ENCODE measurements around the gene RTN4R.
"Not testable (repeated sequence)": the region's sequence is repeated elsewhere in the genome, so short reads cannot be mapped to it uniquely, and the experiment has no call there.

The RTN4R gene

DNA sequence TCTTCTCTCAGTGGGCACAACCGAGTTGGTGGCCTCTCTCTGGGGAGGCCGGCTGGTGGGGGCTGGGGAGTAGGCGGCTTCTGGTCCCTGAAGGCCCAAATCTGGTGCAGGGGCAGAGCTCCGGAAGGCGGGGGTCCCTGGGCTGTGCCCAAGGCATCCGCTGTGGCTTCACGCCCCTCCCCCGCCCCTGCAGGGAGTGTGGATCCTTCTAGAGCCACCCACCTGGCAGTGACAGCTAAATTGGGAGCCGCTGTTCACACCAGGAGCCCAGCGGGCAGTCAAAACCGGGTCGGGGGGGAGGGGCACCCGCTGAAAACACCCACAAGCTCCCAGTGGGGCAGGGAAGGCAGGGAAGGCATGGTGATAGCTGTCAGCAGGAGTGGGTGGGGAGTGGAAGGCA, 4.6 kb upstream of the RTN4R start:
- Histone ChIP-seq H3K4me1 (ENCODE audit: insufficient read depth, low read length) (peaks cover 8% of the 10 kb centered on the region), H3K9ac (ENCODE audit: low read depth, low read length) (no peak overlapping the region), H2AFZ (ENCODE audit: low read depth, low read length) (no peak overlapping the region), H3K27me3 (ENCODE audit: insufficient read depth, low read length, poor library complexity) (peaks cover 9% of the 10 kb centered on the region), H3K4me2 (ENCODE audit: insufficient read depth, low read length) (no peak overlapping the region), H4K20me1 (ENCODE audit: insufficient read depth, low read length) (no peaks in the 10 kb centered on the region), H3K79me2 (ENCODE audit: insufficient read depth, low read length) (no peaks in the 10 kb centered on the region), H3K9me3 (ENCODE audit: insufficient read depth, low read length, severe bottlenecking) (no peaks in the 10 kb centered on the region), H3K36me3 (ENCODE audit: insufficient read depth, low read length) (no peaks in the 10 kb centered on the region), H3K27ac (ENCODE audit: low read length) (no peak overlapping the region), H3K4me3 (ENCODE audit: low read depth in 1 of 2, low read length in 2 of 2) (no peak overlapping the region)
- no peak for ATAC-seq (ENCODE audit: insufficient read depth, low read depth)
- DNase-seq: no peak
- TF ChIP-seq EZH2 (IDR thresholded peaks at IDR 0.05; ENCODE audit: borderline replicate concordance, low read depth, low read length, severe bottlenecking): no peak
- TF ChIP-seq, protein P1, sequence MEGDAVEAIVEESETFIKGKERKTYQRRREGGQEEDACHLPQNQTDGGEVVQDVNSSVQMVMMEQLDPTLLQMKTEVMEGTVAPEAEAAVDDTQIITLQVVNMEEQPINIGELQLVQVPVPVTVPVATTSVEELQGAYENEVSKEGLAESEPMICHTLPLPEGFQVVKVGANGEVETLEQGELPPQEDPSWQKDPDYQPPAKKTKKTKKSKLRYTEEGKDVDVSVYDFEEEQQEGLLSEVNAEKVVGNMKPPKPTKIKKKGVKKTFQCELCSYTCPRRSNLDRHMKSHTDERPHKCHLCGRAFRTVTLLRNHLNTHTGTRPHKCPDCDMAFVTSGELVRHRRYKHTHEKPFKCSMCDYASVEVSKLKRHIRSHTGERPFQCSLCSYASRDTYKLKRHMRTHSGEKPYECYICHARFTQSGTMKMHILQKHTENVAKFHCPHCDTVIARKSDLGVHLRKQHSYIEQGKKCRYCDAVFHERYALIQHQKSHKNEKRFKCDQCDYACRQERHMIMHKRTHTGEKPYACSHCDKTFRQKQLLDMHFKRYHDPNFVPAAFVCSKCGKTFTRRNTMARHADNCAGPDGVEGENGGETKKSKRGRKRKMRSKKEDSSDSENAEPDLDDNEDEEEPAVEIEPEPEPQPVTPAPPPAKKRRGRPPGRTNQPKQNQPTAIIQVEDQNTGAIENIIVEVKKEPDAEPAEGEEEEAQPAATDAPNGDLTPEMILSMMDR (IDR thresholded peaks at IDR 0.05; ENCODE audit: borderline replicate concordance, extremely low read depth, low read length, poor library complexity, severe bottlenecking): no peak

DNA sequence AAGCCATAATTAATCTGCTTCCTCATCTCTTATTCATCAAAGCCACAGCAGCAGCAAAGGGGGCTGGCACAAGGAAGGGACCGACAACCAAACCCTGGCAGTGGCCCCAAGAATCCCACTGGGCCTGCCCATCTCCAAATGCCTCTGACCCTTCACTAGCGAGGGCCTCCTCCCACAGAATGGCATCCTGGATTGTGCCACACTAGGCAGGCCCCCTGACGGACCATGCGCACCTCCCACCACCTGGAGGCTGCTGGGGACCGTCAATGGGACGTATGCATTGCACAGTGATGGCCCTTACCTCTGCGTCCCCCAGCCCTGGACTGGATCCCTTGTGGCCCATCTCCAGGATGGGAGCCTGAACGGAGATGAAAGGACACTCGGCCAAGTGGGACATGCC, 4.1 kb upstream of the RTN4R start:
- Histone ChIP-seq H3K27me3 (ENCODE audit: insufficient read depth, low read length, poor library complexity) (peaks cover 14% of the 10 kb centered on the region), H4K20me1 (ENCODE audit: insufficient read depth, low read length) (no peaks in the 10 kb centered on the region), H3K27ac (ENCODE audit: low read length) (no peak overlapping the region), H2AFZ (ENCODE audit: low read depth, low read length) (no peak overlapping the region), H3K4me2 (ENCODE audit: insufficient read depth, low read length) (no peak overlapping the region), H3K4me1 (ENCODE audit: insufficient read depth, low read length) (peaks cover 13% of the 10 kb centered on the region), H3K9ac (ENCODE audit: low read depth, low read length) (no peak overlapping the region), H3K9me3 (ENCODE audit: insufficient read depth, low read length, severe bottlenecking) (no peaks in the 10 kb centered on the region), H3K4me3 (ENCODE audit: low read depth in 1 of 2, low read length in 2 of 2) (no peak overlapping the region), H3K36me3 (ENCODE audit: insufficient read depth, low read length) (no peaks in the 10 kb centered on the region), H3K79me2 (ENCODE audit: insufficient read depth, low read length) (no peaks in the 10 kb centered on the region)
- TF ChIP-seq, protein P1 (IDR thresholded peaks at IDR 0.05; ENCODE audit: borderline replicate concordance, extremely low read depth, low read length, poor library complexity, severe bottlenecking): no peak
- no peak for TF ChIP-seq EZH2 (IDR thresholded peaks at IDR 0.05; ENCODE audit: borderline replicate concordance, low read depth, low read length, severe bottlenecking)
- ATAC-seq (ENCODE audit: insufficient read depth, low read depth) (no peak), DNase-seq (no peak)

DNA sequence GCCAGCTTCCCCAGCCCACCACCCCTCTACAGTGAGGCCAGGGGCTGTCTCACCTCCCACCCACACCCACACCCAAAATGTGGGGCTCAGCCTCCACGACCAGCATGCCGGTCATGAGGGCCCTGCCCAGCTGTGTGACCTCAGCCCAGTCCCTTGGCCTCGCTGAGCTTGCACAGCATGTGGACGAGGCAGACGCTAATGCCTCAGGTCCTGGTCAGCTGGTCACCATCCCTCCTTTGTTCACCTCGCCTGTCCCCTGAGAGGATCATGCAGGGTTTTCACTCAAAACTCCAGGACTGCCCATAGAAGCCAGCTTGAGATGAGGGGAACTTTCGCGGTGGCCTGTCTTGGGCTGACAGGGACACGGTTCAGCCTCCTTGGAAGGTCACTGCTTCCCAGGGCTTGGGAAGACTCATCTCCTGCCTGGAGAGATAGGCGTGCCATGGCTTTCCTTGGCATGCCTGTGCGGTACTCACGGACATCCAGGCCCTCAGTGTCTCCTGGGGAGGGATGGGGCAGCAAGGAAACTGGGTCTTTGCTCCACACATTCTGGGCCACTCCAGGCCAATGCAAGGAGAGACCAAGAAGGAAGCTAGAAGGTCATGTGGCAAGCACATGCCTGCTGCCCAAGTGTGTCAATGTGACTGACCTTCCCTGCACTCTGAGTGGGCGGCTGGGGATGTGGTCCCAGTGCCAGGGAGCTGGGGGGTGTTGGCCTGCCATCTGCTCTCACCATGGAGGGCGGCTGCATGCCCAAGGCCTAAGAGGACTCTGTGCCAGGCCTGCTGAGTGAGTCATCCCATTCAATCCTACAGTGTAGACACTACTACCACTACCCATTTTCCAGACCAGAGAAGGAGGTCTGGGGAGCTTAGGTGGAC, 3.2 kb upstream of the RTN4R start:
- DNase-seq (no peak), ATAC-seq (ENCODE audit: insufficient read depth, low read depth) (no peak)
- no peak overlapping the region for H3K4me3 ChIP-seq (ENCODE audit: low read depth in 1 of 2, low read length in 2 of 2)
- no peak overlapping the region for H3K4me2 ChIP-seq (ENCODE audit: insufficient read depth, low read length)
- no peaks in the 10 kb centered on the region for H3K79me2 ChIP-seq (ENCODE audit: insufficient read depth, low read length)
- H2AFZ ChIP-seq (ENCODE audit: low read depth, low read length): no peak overlapping the region
- H3K9ac ChIP-seq (ENCODE audit: low read depth, low read length): no peak overlapping the region
- H3K27ac ChIP-seq (ENCODE audit: low read length): no peak overlapping the region
- no peaks in the 10 kb centered on the region for H3K36me3 ChIP-seq (ENCODE audit: insufficient read depth, low read length)
- no peaks in the 10 kb centered on the region for H4K20me1 ChIP-seq (ENCODE audit: insufficient read depth, low read length)
- peaks cover 18% of the 10 kb centered on the region for H3K27me3 ChIP-seq (ENCODE audit: insufficient read depth, low read length, poor library complexity)
- peaks cover 13% of the 10 kb centered on the region for H3K4me1 ChIP-seq (ENCODE audit: insufficient read depth, low read length)
- TF ChIP-seq EZH2 (IDR thresholded peaks at IDR 0.05; ENCODE audit: borderline replicate concordance, low read depth, low read length, severe bottlenecking): no peak
- TF ChIP-seq, protein P1 (IDR thresholded peaks at IDR 0.05; ENCODE audit: borderline replicate concordance, extremely low read depth, low read length, poor library complexity, severe bottlenecking): no peak
- no peaks in the 10 kb centered on the region for H3K9me3 ChIP-seq (ENCODE audit: insufficient read depth, low read length, severe bottlenecking)

DNA sequence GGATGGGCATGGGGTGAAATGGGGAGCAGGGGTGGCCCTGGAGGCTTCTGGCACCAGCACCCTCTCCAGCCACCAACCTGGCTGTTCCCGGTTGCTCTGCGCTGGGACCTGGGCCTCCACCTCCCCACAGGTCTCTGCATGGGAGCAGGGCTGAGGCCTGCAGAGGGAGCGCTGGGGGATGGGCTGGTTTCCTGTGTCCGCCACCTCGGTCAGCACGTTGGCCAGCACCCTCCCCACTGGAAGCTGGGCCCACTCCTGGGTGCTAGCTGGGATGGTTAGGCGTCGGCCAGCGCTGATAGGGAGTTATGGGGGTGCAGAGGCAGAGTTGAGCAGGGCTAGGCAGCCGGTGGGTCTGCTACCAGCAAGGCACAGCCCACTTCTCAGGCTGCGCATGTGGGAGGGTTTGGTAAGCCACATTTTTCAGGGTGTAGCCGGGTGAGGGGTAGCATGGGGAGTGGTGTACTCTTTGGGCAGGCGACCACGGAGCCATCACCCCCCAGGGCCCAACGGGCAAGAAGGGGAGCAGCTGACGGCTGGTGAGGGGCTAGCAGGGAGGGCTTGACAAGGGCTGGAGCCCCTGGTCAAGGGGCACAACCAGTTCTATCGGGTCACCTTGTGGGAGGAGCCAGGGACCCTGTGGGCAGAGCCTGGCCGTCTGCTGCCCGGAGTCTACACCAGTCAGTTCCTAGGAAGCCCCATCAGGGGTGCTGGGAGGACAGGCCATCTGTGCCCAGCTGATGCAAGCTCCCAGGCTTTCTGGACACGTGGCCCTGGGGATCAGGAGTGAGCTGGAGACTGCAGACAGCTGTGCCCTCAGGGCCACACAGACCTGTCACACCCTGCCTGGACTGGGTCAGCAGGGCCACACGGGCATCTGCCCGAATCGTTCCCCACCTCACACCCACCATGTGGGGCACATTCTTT, 2.3 kb upstream of the RTN4R start:
- not testable (repeated sequence) for H3K9me3 ChIP-seq (ENCODE audit: insufficient read depth, low read length, severe bottlenecking); ATAC-seq (ENCODE audit: insufficient read depth, low read depth); H3K4me3 ChIP-seq (ENCODE audit: low read depth in 1 of 2, low read length in 2 of 2); H3K79me2 ChIP-seq (ENCODE audit: insufficient read depth, low read length); H2AFZ ChIP-seq (ENCODE audit: low read depth, low read length); H3K27ac ChIP-seq (ENCODE audit: low read length); H3K9ac ChIP-seq (ENCODE audit: low read depth, low read length); H3K4me2 ChIP-seq (ENCODE audit: insufficient read depth, low read length); DNase-seq; H3K36me3 ChIP-seq (ENCODE audit: insufficient read depth, low read length); H4K20me1 ChIP-seq (ENCODE audit: insufficient read depth, low read length)
- Histone ChIP-seq H3K27me3 (ENCODE audit: insufficient read depth, low read length, poor library complexity) (peaks cover 18% of the 10 kb centered on the region), H3K4me1 (ENCODE audit: insufficient read depth, low read length) (peaks cover 13% of the 10 kb centered on the region)

DNA sequence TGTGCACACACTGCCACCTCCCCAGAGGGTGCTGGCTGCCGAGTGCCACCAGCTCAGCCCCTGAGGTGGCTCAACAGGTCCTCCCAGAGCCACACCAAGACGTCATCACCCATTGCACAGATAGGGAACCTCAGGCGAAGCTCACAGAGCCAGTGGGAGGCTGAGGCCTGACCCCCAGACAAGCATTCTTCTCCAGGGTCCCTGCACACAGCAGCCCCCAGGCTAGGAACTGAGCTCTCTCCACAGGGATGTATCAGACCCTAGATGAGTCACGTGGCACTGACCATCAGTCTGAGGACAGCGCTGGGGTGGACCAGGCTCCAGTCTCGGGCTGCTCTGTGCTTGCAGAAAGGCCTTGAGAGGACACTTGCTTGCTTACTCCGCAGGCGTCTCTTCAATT, 1.6 kb upstream of the RTN4R start:
- not testable (repeated sequence) for H3K9ac ChIP-seq (ENCODE audit: low read depth, low read length); H3K9me3 ChIP-seq (ENCODE audit: insufficient read depth, low read length, severe bottlenecking); DNase-seq; H3K4me2 ChIP-seq (ENCODE audit: insufficient read depth, low read length); H2AFZ ChIP-seq (ENCODE audit: low read depth, low read length); H4K20me1 ChIP-seq (ENCODE audit: insufficient read depth, low read length); H3K36me3 ChIP-seq (ENCODE audit: insufficient read depth, low read length); H3K79me2 ChIP-seq (ENCODE audit: insufficient read depth, low read length); ATAC-seq (ENCODE audit: insufficient read depth, low read depth); H3K4me3 ChIP-seq (ENCODE audit: low read depth in 1 of 2, low read length in 2 of 2); H3K27ac ChIP-seq (ENCODE audit: low read length)
- peaks cover 13% of the 10 kb centered on the region for H3K4me1 ChIP-seq (ENCODE audit: insufficient read depth, low read length)
- H3K27me3 ChIP-seq (ENCODE audit: insufficient read depth, low read length, poor library complexity): peaks cover 18% of the 10 kb centered on the region

All from DND-41 (cell line).